Neuronal stem cell (in vitro differentiated cells): Measurements from ENCODE around the gene CTRB1.

Experiments used
- DNase-seq: peaks from one replicate; pipeline ENCODE4 v3.0.0-alpha.2; 2013; ENCODE audit warnings: low spot score
- H2AFZ ChIP-seq: one replicate; pipeline ENCODE4 v1.6.1; 2013; ENCODE audit warnings: mild to moderate bottlenecking, low read length, inconsistent platforms
- H2AK5ac ChIP-seq: 2 replicates; pipeline ENCODE4 v1.6.1; 2013; ENCODE audit warnings: low read depth, mild to moderate bottlenecking, inconsistent platforms, low read length, moderate library complexity, mixed read lengths
- H2BK120ac ChIP-seq: 2 replicates; pipeline ENCODE4 v1.6.1; 2013; ENCODE audit warnings: low read depth, mild to moderate bottlenecking, inconsistent platforms, low read length, moderate library complexity, mixed read lengths
- H2BK12ac ChIP-seq: one replicate; pipeline ENCODE4 v1.6.1; 2013; ENCODE audit warnings: low read length, inconsistent platforms
- H2BK15ac ChIP-seq: 2 replicates; pipeline ENCODE4 v1.6.1; 2013; ENCODE audit warnings: mild to moderate bottlenecking, low read length, inconsistent platforms, mixed read lengths
- H2BK5ac ChIP-seq: one replicate; pipeline ENCODE4 v1.6.1; 2013; ENCODE audit warnings: inconsistent platforms, mild to moderate bottlenecking, low read length, moderate library complexity
- H3K14ac ChIP-seq: one replicate; pipeline ENCODE4 v1.6.1; 2013; ENCODE audit warnings: low read length, inconsistent platforms
- H3K18ac ChIP-seq: 2 replicates; pipeline ENCODE4 v1.6.1; 2013; ENCODE audit warnings: low read length, inconsistent platforms
- H3K23ac ChIP-seq: 2 replicates; pipeline ENCODE4 v1.6.1; 2013; ENCODE audit warnings: low read depth, mild to moderate bottlenecking, mixed read lengths, low read length, inconsistent platforms; ENCODE audit not compliant: poor library complexity
- H3K27ac ChIP-seq: replicated peaks from 3 replicates; pipeline ENCODE4 v1.5.1; 2013; ENCODE audit warnings: low read length, inconsistent platforms
- H3K27me3 ChIP-seq, 3 experiments: 2 replicates each; pipeline ENCODE4 v1.6.1; 2013; ENCODE audit warnings: low read length in 3 of 3, mild to moderate bottlenecking in 2 of 3, inconsistent platforms in 1 of 3, low read depth in 1 of 3, mixed read lengths in 1 of 3, moderate library complexity in 1 of 3; ENCODE audit not compliant: control insufficient read depth in 3 of 3, insufficient read depth in 3 of 3
- H3K36me3 ChIP-seq, 2 donors: replicated peaks in 1 of 2; 2 replicates each; pipeline ENCODE4 v1.6.1; 2013; ENCODE audit warnings: low read length in 2 of 2; ENCODE audit not compliant: control insufficient read depth in 2 of 2, insufficient read depth in 2 of 2
- H3K4ac ChIP-seq: 2 replicates; pipeline ENCODE4 v1.6.1; 2013; ENCODE audit warnings: inconsistent platforms, mild to moderate bottlenecking, low read length, moderate library complexity
- H3K4me1 ChIP-seq, 2 donors: 1 replicate in 1 of 2; 2 replicates in 1 of 2; pipeline ENCODE4 v1.6.1; 2013; ENCODE audit warnings: low read length in 2 of 2, low read depth in 1 of 2; ENCODE audit not compliant: control insufficient read depth in 2 of 2, insufficient read depth in 1 of 2
- H3K4me2 ChIP-seq: one replicate; pipeline ENCODE4 v1.6.1; 2013; ENCODE audit warnings: mild to moderate bottlenecking, low read length, inconsistent platforms; ENCODE audit not compliant: insufficient read depth, poor library complexity, severe bottlenecking
- H3K4me3 ChIP-seq, 2 donors: 2 replicates each; pipeline ENCODE4 v1.5.1; 2013; ENCODE audit warnings: low read length in 2 of 2, mild to moderate bottlenecking in 2 of 2, inconsistent platforms in 1 of 2, moderate library complexity in 1 of 2
- H3K79me1 ChIP-seq: one replicate; pipeline ENCODE4 v1.6.1; 2013; ENCODE audit warnings: low read depth, mild to moderate bottlenecking, inconsistent platforms, low read length, moderate library complexity
- H3K9ac ChIP-seq: one replicate; pipeline ENCODE4 v1.6.1; 2013; ENCODE audit warnings: mild to moderate bottlenecking, low read depth, low read length, inconsistent platforms; ENCODE audit not compliant: poor library complexity
- H3K9me3 ChIP-seq, 2 donors: replicated peaks in 1 of 2; 2 replicates each; pipeline versions ENCODE3 to v1.6.1; 2013; ENCODE audit warnings: low read length in 2 of 2, mild to moderate bottlenecking in 2 of 2, inconsistent platforms in 1 of 2, low read depth in 1 of 2, mixed read lengths in 1 of 2, moderate library complexity in 1 of 2; ENCODE audit not compliant: control insufficient read depth in 2 of 2, insufficient read depth in 1 of 2
- H4K8ac ChIP-seq: one replicate; pipeline ENCODE4 v1.6.1; 2013; ENCODE audit warnings: low read depth, mild to moderate bottlenecking, inconsistent platforms, low read length, moderate library complexity
- H4K91ac ChIP-seq: one replicate; pipeline ENCODE4 v1.6.1; 2013; ENCODE audit warnings: low read length, low read depth, mild to moderate bottlenecking, inconsistent platforms; ENCODE audit not compliant: poor library complexity
- WGBS, 2 donors: extraction: QIAGEN DNeasy Blood & Tissue Kit; methylation state at CpG; one replicate each; pipeline ENCODE4 v1.1.7; 2013; ENCODE audit warnings: missing lambda C conversion rate in 2 of 2, mixed read lengths in 1 of 2; ENCODE audit not compliant: insufficient read length in 2 of 2, insufficient replicate concordance in 1 of 2; ENCODE audit errors: extremely low coverage in 2 of 2; 5-methylcytosine and 5-hydroxymethylcytosine counted together

The CTRB1 gene

DNA sequence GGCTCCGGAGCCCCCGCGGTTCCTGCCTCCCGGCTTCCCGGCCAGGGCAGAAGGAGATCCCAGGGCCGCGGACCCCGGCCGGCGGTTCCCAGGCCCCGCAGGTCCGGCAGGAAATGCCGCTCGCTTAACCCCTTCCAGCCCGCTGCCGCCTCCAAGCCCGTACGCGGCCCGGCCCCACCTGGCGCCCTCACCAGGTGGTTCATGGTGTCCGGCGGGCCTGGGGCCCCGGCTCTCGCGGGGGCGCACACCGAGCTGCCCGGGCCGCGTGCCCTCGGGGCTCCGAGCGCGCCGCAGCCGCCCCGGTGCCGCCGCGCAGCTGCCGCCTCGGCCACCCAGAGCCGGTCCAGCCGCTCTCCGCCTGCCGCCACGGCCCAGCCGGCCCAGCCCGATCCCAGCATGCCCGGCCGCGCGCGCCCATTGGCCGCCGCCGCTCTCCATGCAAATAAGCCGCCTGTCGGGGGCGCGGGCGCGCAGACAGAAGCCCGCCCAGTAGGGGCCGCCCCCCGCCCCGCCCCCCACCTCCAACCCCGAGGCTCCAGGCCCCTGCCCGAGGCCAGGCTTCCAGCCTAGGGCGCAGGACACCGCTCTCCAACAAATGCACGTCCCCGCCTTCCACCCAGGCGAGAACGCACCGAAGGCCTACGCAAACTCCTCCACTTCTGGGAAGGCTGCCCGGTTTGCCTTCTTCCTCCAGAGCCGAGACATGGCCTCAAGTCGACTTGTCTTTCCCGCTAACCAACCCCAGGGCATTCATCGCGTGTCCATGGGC lies 32.7 kb downstream of the CTRB1 start, which contains the start of gene BCAR1:
Gene BCAR1 (minus strand): TSS at position 345 of the 769 bp plus-strand sequence. CDS start 142 bp downstream, at position 203.
- Histone ChIP-seq H3K4me3 (peak within 1 kb of the TSS; percentile 77 to 90), H3K4me2 (peak within 1 kb of the TSS; percentile 87), H3K79me1 (peaks cover 39% of the 10 kb centered on the region), H2AK5ac (peak within 1 kb of the TSS; percentile 98), H4K8ac (peak within 1 kb of the TSS; percentile 43), H3K9me3 (no peaks in the 10 kb centered on the region), H2BK12ac (peak within 1 kb of the TSS; percentile 93), H3K27me3 (no peaks in the 10 kb centered on the region), H4K91ac (peak within 1 kb of the TSS; percentile 97), H2BK5ac (peak within 1 kb of the TSS; percentile 83), H3K4me1 (peaks cover 73 to 74% of the 10 kb centered on the region in 2 donors), H3K4ac (peak within 1 kb of the TSS; percentile 46), H2BK15ac (peak within 1 kb of the TSS; percentile 49), H3K18ac (peak within 1 kb of the TSS; percentile 99), H2AFZ (peak within 1 kb of the TSS; percentile 67), H2BK120ac (peak within 1 kb of the TSS; percentile 88), H3K27ac (peak within 1 kb of the TSS; percentile 88), H3K23ac (peak within 1 kb of the TSS; percentile 86), H3K9ac (peak within 1 kb of the TSS; percentile 90), H3K14ac (peak within 1 kb of the TSS; percentile 25), H3K36me3 (peaks cover 0 to 25% of the 10 kb centered on the region in 2 donors)
- WGBS, 2 donors = no CpG with 5 or more reads among the region's 84 CpGs
- peak; percentile 89 for DNase-seq

GRCh38 chr16:75252049-75252864 lies 33.5 kb downstream of the CTRB1 start:
- Histone ChIP-seq H3K4ac (peak overlapping the region; percentile 46), H3K4me1 (peaks cover 73 to 76% of the 10 kb centered on the region in 2 donors), H2AFZ (peak overlapping the region; percentile 67), H2BK12ac (peak overlapping the region; percentile 93), H3K9ac (peak overlapping the region; percentile 89), H3K79me1 (peaks cover 32% of the 10 kb centered on the region), H2BK15ac (peak overlapping the region; percentile 34), H3K36me3 (peaks cover 0 to 20% of the 10 kb centered on the region in 2 donors), H2AK5ac (peak overlapping the region; percentile 98), H4K91ac (peak overlapping the region; percentile 97), H3K27ac (peak overlapping the region; percentile 88), H3K4me3 (peak overlapping the region in 1 of 2 donors; percentile 77), H3K18ac (peak overlapping the region; percentile 97), H3K14ac (peak overlapping the region; percentile 25), H2BK5ac (peak overlapping the region; percentile 83), H3K9me3 (no peaks in the 10 kb centered on the region), H4K8ac (peak overlapping the region; percentile 43), H3K4me2 (peak overlapping the region; percentile 37), H2BK120ac (peak overlapping the region; percentile 88), H3K23ac (peak overlapping the region; percentile 75), H3K27me3 (no peaks in the 10 kb centered on the region)
- no peak for DNase-seq
- WGBS, 2 donors = no CpG with 5 or more reads among the region's 24 CpGs

- Histone ChIP-seq H3K27me3 (no peaks in the 10 kb centered on the region), H3K4me2 (peak overlapping the region; percentile 32), H3K23ac (peak overlapping the region; percentile 4), H3K27ac (peak overlapping the region; percentile 88), H3K4me3 (peak overlapping the region in 1 of 2 donors; percentile 2), H2AK5ac (peak overlapping the region; percentile 98), H3K36me3 (peaks cover 0 to 14% of the 10 kb centered on the region in 2 donors), H3K79me1 (peaks cover 31% of the 10 kb centered on the region), H4K91ac (peak overlapping the region; percentile 87), H3K18ac (peak overlapping the region; percentile 97), H3K9me3 (no peaks in the 10 kb centered on the region), H2BK12ac (peak overlapping the region; percentile 93), H3K4ac (peak overlapping the region; percentile 91), H2BK120ac (peak overlapping the region; percentile 88), H2BK15ac (peak overlapping the region; percentile 34), H4K8ac (no peak overlapping the region), H3K14ac (peak overlapping the region; percentile 86), H3K4me1 (peaks cover 68 to 80% of the 10 kb centered on the region in 2 donors), H2BK5ac (peak overlapping the region; percentile 83), H2AFZ (no peak overlapping the region), H3K9ac (peak overlapping the region; percentile 82)
- WGBS, 2 donors = no CpG with 5 or more reads among the region's 15 CpGs
- DNase-seq = peak; percentile 65
Measured at GRCh38 chr16:75252946-75253911, 34.4 kb downstream of the CTRB1 start.
